ENCODE results near the gene KIAA0408. TPM values are rescaled to one million over a fixed set of nuclear protein-coding genes. Genes with fewer than 3 reads are reported as not detected.

The KIAA0408 gene
- total RNA-seq, 2 experiments from 2014 or later, result 0.44 to 0.46 TPM

GRCh38 chr6:127441881-127442280, 17.3 kb downstream of the KIAA0408 start:
- no TSS peak for BruUV-seq (replicated peaks)
- no peaks in the 10 kb centered on the region for H3K79me2 ChIP-seq (ENCODE audit: insufficient read depth, low read depth, low read length)
- H3K4me2 ChIP-seq (ENCODE audit: low read length), result no peak overlapping the region
- intact Hi-C loops (cut with micrococcal nuclease; ENCODE audit: unreplicated experiment), result no loop called here
- no peak overlapping the region for H2AFZ ChIP-seq (ENCODE audit: low read length)
- TF ChIP-seq EZH2phosphoT487 (IDR thresholded peaks at IDR 0.05; ENCODE audit: borderline replicate concordance, low read depth, low read length) (no peak), CTCF (conservative IDR thresholded peaks at IDR 0.05; ENCODE audit: low read length) (no peak)
- no peak overlapping the region for H3K4me3 ChIP-seq (ENCODE audit: low read depth, low read length, poor library complexity, severe bottlenecking)
- no peak overlapping the region for H3K27ac ChIP-seq (ENCODE audit: low read depth, low read length, poor library complexity, severe bottlenecking)
- no peak for DNase-seq (ENCODE audit: low spot score)
- H3K4me1 ChIP-seq (ENCODE audit: insufficient read depth, low read length, poor library complexity, severe bottlenecking), result no peaks in the 10 kb centered on the region
- CTCF ChIA-PET (ENCODE audit: unreplicated experiment), result interaction anchor here (0.6 kb wide), 1 partner anchor 408 kb away, joined by 3 read pairs; no protein-coding TSS in a partner anchor
- H3K36me3 ChIP-seq (ENCODE audit: insufficient read depth, low read length), result no peaks in the 10 kb centered on the region
- POLR2A ChIA-PET, result interaction anchor here (1.1 kb wide), 1 partner anchor 59 kb away, joined by 4 read pairs; no protein-coding TSS in a partner anchor
- H4K20me1 ChIP-seq (ENCODE audit: insufficient read depth, low read length), result no peaks in the 10 kb centered on the region
- no peaks in the 10 kb centered on the region for H3K9me3 ChIP-seq (ENCODE audit: low read length)
- H3K9me2 ChIP-seq (ENCODE audit: insufficient read depth, low read length), result no peaks in the 10 kb centered on the region

- no peaks in the 10 kb centered on the region for H3K9me2 ChIP-seq (ENCODE audit: insufficient read depth, low read length)
- H4K20me1 ChIP-seq (ENCODE audit: insufficient read depth, low read length), result no peaks in the 10 kb centered on the region
- DNase-seq (ENCODE audit: low spot score), result no peak
- H3K27ac ChIP-seq (ENCODE audit: low read depth, low read length, poor library complexity, severe bottlenecking), result no peak overlapping the region
- TF ChIP-seq CTCF (conservative IDR thresholded peaks at IDR 0.05; ENCODE audit: low read length) (no peak), EZH2phosphoT487 (IDR thresholded peaks at IDR 0.05; ENCODE audit: borderline replicate concordance, low read depth, low read length) (no peak)
- ChIA-PET POLR2A (interaction anchor here (0.8 kb wide), 1 partner anchor 117 kb away, joined by 5 read pairs; no protein-coding TSS in a partner anchor), CTCF (ENCODE audit: unreplicated experiment) (no interaction called here)
- H3K4me2 ChIP-seq (ENCODE audit: low read length), result no peak overlapping the region
- no peaks in the 10 kb centered on the region for H3K4me1 ChIP-seq (ENCODE audit: insufficient read depth, low read length, poor library complexity, severe bottlenecking)
- no peaks in the 10 kb centered on the region for H3K79me2 ChIP-seq (ENCODE audit: insufficient read depth, low read depth, low read length)
- H3K4me3 ChIP-seq (ENCODE audit: low read depth, low read length, poor library complexity, severe bottlenecking), result no peak overlapping the region
- no peaks in the 10 kb centered on the region for H3K9me3 ChIP-seq (ENCODE audit: low read length)
- no peaks in the 10 kb centered on the region for H3K36me3 ChIP-seq (ENCODE audit: insufficient read depth, low read length)
- H2AFZ ChIP-seq (ENCODE audit: low read length), result no peak overlapping the region
- no TSS peak for BruUV-seq (replicated peaks)
- intact Hi-C loops (cut with micrococcal nuclease; ENCODE audit: unreplicated experiment), result no loop called here
Observed at GRCh38 chr6:127439718-127440117, 19.5 kb downstream of the KIAA0408 start.

- CTCF ChIA-PET (ENCODE audit: unreplicated experiment), result no interaction called here
- intact Hi-C loops (cut with micrococcal nuclease; ENCODE audit: unreplicated experiment), result no loop called here
Observed at GRCh38 chr6:127436578-127437110, 22.5 kb downstream of the KIAA0408 start.

More at GRCh38 chr6:127436578-127437110, 22.5 kb downstream of the KIAA0408 start:
- H3K9me2 ChIP-seq (ENCODE audit: insufficient read depth, low read length), result no peaks in the 10 kb centered on the region
- H3K36me3 ChIP-seq (ENCODE audit: insufficient read depth, low read length), result no peaks in the 10 kb centered on the region
- no peaks in the 10 kb centered on the region for H3K79me2 ChIP-seq (ENCODE audit: insufficient read depth, low read depth, low read length)
- no peak overlapping the region for H3K27ac ChIP-seq (ENCODE audit: low read depth, low read length, poor library complexity, severe bottlenecking)
- H3K4me2 ChIP-seq (ENCODE audit: low read length), result no peak overlapping the region
- H2AFZ ChIP-seq (ENCODE audit: low read length), result no peak overlapping the region
- H3K4me1 ChIP-seq (ENCODE audit: insufficient read depth, low read length, poor library complexity, severe bottlenecking), result no peaks in the 10 kb centered on the region
- H3K4me3 ChIP-seq (ENCODE audit: low read depth, low read length, poor library complexity, severe bottlenecking), result no peak overlapping the region
- no peaks in the 10 kb centered on the region for H4K20me1 ChIP-seq (ENCODE audit: insufficient read depth, low read length)
- TF ChIP-seq CTCF (conservative IDR thresholded peaks at IDR 0.05; ENCODE audit: low read length) (no peak), EZH2phosphoT487 (IDR thresholded peaks at IDR 0.05; ENCODE audit: borderline replicate concordance, low read depth, low read length) (no peak)
- H3K9me3 ChIP-seq (ENCODE audit: low read length), result no peaks in the 10 kb centered on the region
- DNase-seq (ENCODE audit: low spot score), result no peak
- BruUV-seq (replicated peaks), result no TSS peak
- POLR2A ChIA-PET, result no interaction called here

All from OCI-LY7 (cell line).